ENCODE results near the gene OR9A4. TPM values are rescaled to one million over a fixed set of nuclear protein-coding genes. Genes with fewer than 3 reads are reported as not detected.

The OR9A4 gene
- total RNA-seq, 1 experiment from 2014 or later = not detected

DNA sequence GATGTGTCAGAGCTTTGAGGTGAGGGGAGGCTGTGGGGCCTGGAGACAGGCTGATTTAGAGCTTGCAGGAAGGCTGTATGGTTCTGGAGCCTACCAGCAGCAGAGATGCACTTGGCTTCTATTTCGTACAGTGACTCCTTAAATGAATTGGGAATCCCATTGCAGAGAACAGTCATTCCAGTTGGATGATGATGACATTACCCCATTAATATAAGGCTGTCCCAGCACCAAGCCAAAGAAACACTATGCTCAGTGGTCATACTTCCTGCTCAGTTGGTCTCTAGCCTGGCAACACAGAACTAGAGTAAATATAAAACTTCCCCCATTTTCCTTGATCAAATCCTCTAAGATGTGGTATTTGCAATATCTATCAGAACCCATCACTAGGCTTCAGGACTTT lies 36.3 kb downstream of the OR9A4 start:
- TF ChIP-seq EZH2 (IDR thresholded peaks at IDR 0.05; ENCODE audit: borderline replicate concordance, low read depth, low read length, poor library complexity, severe bottlenecking) = no peak
- TF ChIP-seq, protein P1, sequence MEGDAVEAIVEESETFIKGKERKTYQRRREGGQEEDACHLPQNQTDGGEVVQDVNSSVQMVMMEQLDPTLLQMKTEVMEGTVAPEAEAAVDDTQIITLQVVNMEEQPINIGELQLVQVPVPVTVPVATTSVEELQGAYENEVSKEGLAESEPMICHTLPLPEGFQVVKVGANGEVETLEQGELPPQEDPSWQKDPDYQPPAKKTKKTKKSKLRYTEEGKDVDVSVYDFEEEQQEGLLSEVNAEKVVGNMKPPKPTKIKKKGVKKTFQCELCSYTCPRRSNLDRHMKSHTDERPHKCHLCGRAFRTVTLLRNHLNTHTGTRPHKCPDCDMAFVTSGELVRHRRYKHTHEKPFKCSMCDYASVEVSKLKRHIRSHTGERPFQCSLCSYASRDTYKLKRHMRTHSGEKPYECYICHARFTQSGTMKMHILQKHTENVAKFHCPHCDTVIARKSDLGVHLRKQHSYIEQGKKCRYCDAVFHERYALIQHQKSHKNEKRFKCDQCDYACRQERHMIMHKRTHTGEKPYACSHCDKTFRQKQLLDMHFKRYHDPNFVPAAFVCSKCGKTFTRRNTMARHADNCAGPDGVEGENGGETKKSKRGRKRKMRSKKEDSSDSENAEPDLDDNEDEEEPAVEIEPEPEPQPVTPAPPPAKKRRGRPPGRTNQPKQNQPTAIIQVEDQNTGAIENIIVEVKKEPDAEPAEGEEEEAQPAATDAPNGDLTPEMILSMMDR (conservative IDR thresholded peaks at IDR 0.05; ENCODE audit: low read depth, low read length) = no peak
- no peaks in the 10 kb centered on the region for H3K27me3 ChIP-seq (replicated peaks; ENCODE audit: insufficient read depth, low read depth, low read length, poor library complexity)
- ChIA-PET POLR2A (ENCODE audit: low non-redundant PET) (no interaction called here), CTCF (no interaction called here)
- no peaks in the 10 kb centered on the region for H3K9me3 ChIP-seq (ENCODE audit: low read depth, low read length, poor library complexity, severe bottlenecking)
- BruUV-seq (replicated peaks) = no TSS peak
- no peak overlapping the region for H3K27ac ChIP-seq (ENCODE audit: low read depth, low read length, poor library complexity, severe bottlenecking)
- intact Hi-C loops (cut with micrococcal nuclease; ENCODE audit: unreplicated experiment) = no loop called here
- no peaks in the 10 kb centered on the region for H3K4me1 ChIP-seq (ENCODE audit: insufficient read depth, low read length, poor library complexity, severe bottlenecking)
- H3K36me3 ChIP-seq (ENCODE audit: insufficient read depth, low read length, poor library complexity, severe bottlenecking) = no peaks in the 10 kb centered on the region
- no peak for DNase-seq (ENCODE audit: low spot score)
- no peak overlapping the region for H3K4me3 ChIP-seq (ENCODE audit: low read depth, low read length, poor library complexity, severe bottlenecking)

DNA sequence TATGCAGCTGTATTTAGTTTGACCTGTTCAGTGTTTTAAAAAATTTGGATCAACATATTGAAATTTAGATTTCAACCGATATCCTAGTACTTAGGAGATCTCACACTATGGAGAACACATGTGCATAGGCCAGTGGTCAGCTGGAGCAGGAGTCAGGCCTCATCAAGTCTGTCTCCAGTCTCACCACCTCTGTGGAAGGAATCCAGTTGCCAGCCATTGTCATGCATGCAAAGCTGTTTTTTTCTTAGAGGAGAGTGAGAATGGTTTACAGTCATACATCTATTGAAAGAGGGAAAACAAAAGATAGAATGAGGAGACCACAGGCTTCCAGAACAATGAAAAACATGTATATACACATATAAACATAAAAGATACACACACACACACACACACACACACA lies 38.1 kb downstream of the OR9A4 start:
- ChIA-PET CTCF (interaction anchor here (0.7 kb wide), 1 partner anchor 21 kb away, joined by 3 read pairs; no protein-coding TSS in a partner anchor), POLR2A (ENCODE audit: low non-redundant PET) (no interaction called here)

DNA sequence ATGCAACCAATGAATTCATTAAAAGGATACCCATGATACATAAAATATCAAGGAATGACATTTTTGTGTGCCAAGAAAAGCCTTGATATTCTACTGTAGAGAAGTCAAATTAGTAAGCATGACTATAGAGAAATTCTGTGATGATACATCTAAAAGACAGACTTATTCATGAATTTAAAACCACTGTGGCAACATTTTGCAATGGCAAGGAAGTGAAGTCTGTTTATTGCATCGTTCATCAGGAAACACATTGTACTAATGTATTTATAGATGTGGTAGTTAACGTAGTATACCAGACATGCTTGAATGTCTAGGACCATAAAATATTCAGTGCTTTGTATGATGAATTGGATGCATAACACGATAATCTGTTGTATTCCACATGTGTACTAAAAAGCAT lies 39.9 kb downstream of the OR9A4 start:
- Histone ChIP-seq H3K9me3 (ENCODE audit: low read depth, low read length, poor library complexity, severe bottlenecking) (no peaks in the 10 kb centered on the region), H3K4me3 (ENCODE audit: low read depth, low read length, poor library complexity, severe bottlenecking) (no peak overlapping the region), H3K27me3 (replicated peaks; ENCODE audit: insufficient read depth, low read depth, low read length, poor library complexity) (no peaks in the 10 kb centered on the region), H3K27ac (ENCODE audit: low read depth, low read length, poor library complexity, severe bottlenecking) (no peak overlapping the region), H3K36me3 (ENCODE audit: insufficient read depth, low read length, poor library complexity, severe bottlenecking) (no peaks in the 10 kb centered on the region), H3K4me1 (ENCODE audit: insufficient read depth, low read length, poor library complexity, severe bottlenecking) (no peaks in the 10 kb centered on the region)
- BruUV-seq (replicated peaks) = no TSS peak
- ChIA-PET CTCF (no interaction called here), POLR2A (ENCODE audit: low non-redundant PET) (no interaction called here)
- TF ChIP-seq EZH2 (IDR thresholded peaks at IDR 0.05; ENCODE audit: borderline replicate concordance, low read depth, low read length, poor library complexity, severe bottlenecking) = no peak
- TF ChIP-seq, protein P1 (conservative IDR thresholded peaks at IDR 0.05; ENCODE audit: low read depth, low read length) = no peak
- DNase-seq (ENCODE audit: low spot score) = no peak
- intact Hi-C loops (cut with micrococcal nuclease; ENCODE audit: unreplicated experiment) = no loop called here

More for the DNA sequence above, 38.1 kb downstream of the OR9A4 start:
- TF ChIP-seq, protein P1 (conservative IDR thresholded peaks at IDR 0.05; ENCODE audit: low read depth, low read length) = no peak
- TF ChIP-seq EZH2 (IDR thresholded peaks at IDR 0.05; ENCODE audit: borderline replicate concordance, low read depth, low read length, poor library complexity, severe bottlenecking) = no peak
- no peak overlapping the region for H3K27ac ChIP-seq (ENCODE audit: low read depth, low read length, poor library complexity, severe bottlenecking)
- no peaks in the 10 kb centered on the region for H3K27me3 ChIP-seq (replicated peaks; ENCODE audit: insufficient read depth, low read depth, low read length, poor library complexity)
- H3K4me1 ChIP-seq (ENCODE audit: insufficient read depth, low read length, poor library complexity, severe bottlenecking) = no peaks in the 10 kb centered on the region
- no TSS peak for BruUV-seq (replicated peaks)
- intact Hi-C loops (cut with micrococcal nuclease; ENCODE audit: unreplicated experiment) = no loop called here
- DNase-seq (ENCODE audit: low spot score) = no peak
- no peaks in the 10 kb centered on the region for H3K9me3 ChIP-seq (ENCODE audit: low read depth, low read length, poor library complexity, severe bottlenecking)
- no peaks in the 10 kb centered on the region for H3K36me3 ChIP-seq (ENCODE audit: insufficient read depth, low read length, poor library complexity, severe bottlenecking)
- H3K4me3 ChIP-seq (ENCODE audit: low read depth, low read length, poor library complexity, severe bottlenecking) = no peak overlapping the region
